GM23248 (cell line): Measurements from ENCODE around the gene KLC1. TPM values are rescaled to one million over a fixed set of nuclear protein-coding genes. Genes with fewer than 3 reads are reported as not detected.
"Not testable (repeated sequence)": the region's sequence is repeated elsewhere in the genome, so short reads cannot be mapped to it uniquely, and the experiment has no call there.

Experiments
- DNase-seq: peaks from one replicate; pipeline ENCODE4 v3.0.0-alpha.2; 2015
- H2AFZ ChIP-seq: fragments of 200-600 bp; sonication (generic); 2 replicates; pipeline ENCODE4 v1.6.1; 2016; ENCODE audit warnings: antibody characterized with exemption
- H3F3A ChIP-seq: fragments of 200-600 bp; sonication (generic); 2 replicates; pipeline ENCODE4 v1.6.1; 2016; ENCODE audit warnings: mild to moderate bottlenecking, antibody characterized with exemption, mixed run types; ENCODE audit not compliant: insufficient read depth
- H3K27ac ChIP-seq: fragments of 200-600 bp; sonication (generic); 2 replicates; pipeline ENCODE4 v1.5.1; 2016; ENCODE audit warnings: mild to moderate bottlenecking
- H3K27me3 ChIP-seq: fragments of 200-600 bp; sonication (generic); replicated peaks from 2 replicates; pipeline ENCODE4 v1.6.1; 2016; ENCODE audit warnings: mild to moderate bottlenecking; ENCODE audit not compliant: insufficient read depth
- H3K36me3 ChIP-seq: fragments of 200-600 bp; sonication (generic); 2 replicates; pipeline ENCODE4 v1.6.1; 2016; ENCODE audit warnings: low read depth, mild to moderate bottlenecking
- H3K4me1 ChIP-seq: fragments of 200-600 bp; sonication (generic); 2 replicates; pipeline ENCODE4 v1.6.1; 2016; ENCODE audit warnings: mild to moderate bottlenecking; ENCODE audit not compliant: insufficient read depth
- H3K4me2 ChIP-seq: fragments of 200-600 bp; sonication (generic); one replicate; pipeline ENCODE4 v1.6.1; 2016; ENCODE audit warnings: mild to moderate bottlenecking; ENCODE audit not compliant: unreplicated experiment
- H3K4me3 ChIP-seq: fragments of 200-600 bp; sonication (generic); 2 replicates; pipeline ENCODE4 v1.5.1; 2016; ENCODE audit warnings: mild to moderate bottlenecking
- H3K79me2 ChIP-seq: fragments of 200-600 bp; sonication (generic); 2 replicates; pipeline ENCODE4 v1.6.1; 2016; ENCODE audit warnings: mild to moderate bottlenecking; ENCODE audit not compliant: insufficient read depth
- H3K9ac ChIP-seq: fragments of 200-600 bp; sonication (generic); 2 replicates; pipeline ENCODE4 v1.6.1; 2016; ENCODE audit warnings: mild to moderate bottlenecking
- H3K9me2 ChIP-seq: fragments of 200-600 bp; sonication (generic); 2 replicates; pipeline ENCODE4 v1.6.1; 2016; ENCODE audit warnings: mixed run types, mild to moderate bottlenecking, moderate library complexity; ENCODE audit not compliant: insufficient read depth
- H3K9me3 ChIP-seq: fragments of 200-600 bp; sonication (generic); one replicate; pipeline ENCODE4 v1.6.1; 2017; ENCODE audit warnings: low read depth
- H4K20me1 ChIP-seq: fragments of 200-600 bp; sonication (generic); 2 replicates; pipeline ENCODE4 v1.6.0; 2016; ENCODE audit not compliant: insufficient read depth
- EZH2 ChIP-seq: fragments of 200-600 bp; sonication (generic); IDR thresholded peaks from 2 replicates; pipeline ENCODE4 v1.6.1; 2018; ENCODE audit warnings: antibody characterized with exemption, mild to moderate bottlenecking; ENCODE audit not compliant: insufficient read depth, poor library complexity, severe bottlenecking
- EZH2phosphoT487 ChIP-seq: fragments of 200-600 bp; sonication (generic); IDR thresholded peaks from 2 replicates; pipeline ENCODE4 v1.6.1; 2018; ENCODE audit warnings: antibody characterized with exemption, moderate library complexity, mild to moderate bottlenecking, low read depth; ENCODE audit not compliant: insufficient read depth
- WGBS, 2 experiments: methylation state at CpG; one replicate each; pipeline ENCODE4 v1.1.6; 2015 to 2017; ENCODE audit warnings: low lambda C conversion rate in 2 of 2, low coverage in 1 of 2; ENCODE audit errors: missing lambda C conversion rate in 2 of 2; 5-methylcytosine and 5-hydroxymethylcytosine counted together
- in situ Hi-C: fragments of 300-500 bp; cut with MboI; formaldehyde crosslinking; loops from 2 replicates; pipeline ENCODE4 v1.15.0; 2020
- polyA plus RNA-seq: library from polyadenylated mRNA; unstranded; fragments of >200 nt; fragmentation: Nextera tagmentation; extraction: Ambion mirVana; gene quantifications from 2 replicates; pipeline ENCODE4 v1.2.1, GENCODE V29; 2016
- total RNA-seq: library from RNA; depleted of rRNA; stranded (reverse); fragments of >200 nt; shearing (Covaris generic); gene quantifications from 2 replicates; pipeline ENCODE4 v1.2.3, GENCODE V29; 2014

Gene KLC1
- total and polyA plus RNA-seq, 2 experiments from 2014 or later, result 184 to 410 TPM

GRCh38 chr14:103650213-103650612 is 21.2 kb downstream of the KLC1 start:
- Histone ChIP-seq H3K4me1 (peaks cover 32% of the 10 kb centered on the region), H3K9me2 (no peaks in the 10 kb centered on the region), H3K27ac (peak overlapping the region; percentile 11; the same call in 1 of the 2 replicates), H3K9ac (no peak overlapping the region), H3K4me3 (no peak overlapping the region), H3K4me2 (no peak overlapping the region), H2AFZ (no peak overlapping the region), H4K20me1 (peaks cover 25% of the 10 kb centered on the region; the same call in 1 of the 2 replicates), H3K79me2 (peaks cover 100% of the 10 kb centered on the region), H3K27me3 (no peaks in the 10 kb centered on the region), H3K9me3 (no peaks in the 10 kb centered on the region), H3K36me3 (peaks cover 9% of the 10 kb centered on the region), H3F3A (peaks cover 28% of the 10 kb centered on the region)
- WGBS, 2 experiments, result 52 to 54% methylated on average over 4 of the region's 4 CpGs
- in situ Hi-C loops, result no loop called here
- peak; percentile 62 for DNase-seq
- TF ChIP-seq EZH2phosphoT487 (no peak), EZH2 (no peak)

GRCh38 chr14:103651585-103651984 is 22.6 kb downstream of the KLC1 start:
- 90 to 92% methylated on average over 7 of the region's 7 CpGs for WGBS, 2 experiments
- TF ChIP-seq EZH2phosphoT487, result no peak
- TF ChIP-seq EZH2, result no peak
- Histone ChIP-seq H3F3A (peaks cover 34% of the 10 kb centered on the region), H3K4me2 (no peak overlapping the region), H2AFZ (no peak overlapping the region), H4K20me1 (peaks cover 23% of the 10 kb centered on the region; the same call in 1 of the 2 replicates), H3K27me3 (no peaks in the 10 kb centered on the region), H3K27ac (peak overlapping the region; percentile 88; the same call in 1 of the 2 replicates), H3K9me2 (no peaks in the 10 kb centered on the region), H3K4me3 (no peak overlapping the region), H3K36me3 (peaks cover 22% of the 10 kb centered on the region), H3K4me1 (peaks cover 44% of the 10 kb centered on the region), H3K9me3 (no peaks in the 10 kb centered on the region), H3K79me2 (peaks cover 100% of the 10 kb centered on the region), H3K9ac (no peak overlapping the region)
- in situ Hi-C loops, result no loop called here
- no peak for DNase-seq

- Histone ChIP-seq H3K36me3 (peaks cover 30% of the 10 kb centered on the region), H4K20me1 (peaks cover 25% of the 10 kb centered on the region; the same call in 1 of the 2 replicates), H3K9me2 (no peaks in the 10 kb centered on the region), H3K27ac (peak overlapping the region; percentile 88), H3K4me3 (no peak overlapping the region), H3K79me2 (peaks cover 98% of the 10 kb centered on the region), H3K4me1 (peaks cover 55% of the 10 kb centered on the region), H3K9me3 (no peaks in the 10 kb centered on the region), H3K27me3 (no peaks in the 10 kb centered on the region), H2AFZ (no peak overlapping the region), H3F3A (peaks cover 45% of the 10 kb centered on the region), H3K9ac (peak overlapping the region; percentile 40; the same call in 1 of the 2 replicates), H3K4me2 (peak overlapping the region; percentile 43)
- no peak for TF ChIP-seq EZH2phosphoT487
- no peak for TF ChIP-seq EZH2
- in situ Hi-C loops, result no loop called here
- no peak for DNase-seq
- 84 to 87% methylated on average over 3 of the region's 3 CpGs for WGBS, 2 experiments
Measured at GRCh38 chr14:103652806-103653205, 23.8 kb downstream of the KLC1 start.

GRCh38 chr14:103653336-103653735 is 24.3 kb downstream of the KLC1 start:
- 24% methylated on average over 10 of the region's 10 CpGs for WGBS, 2 experiments
- H4K20me1 ChIP-seq, result peaks cover 25% of the 10 kb centered on the region; the same call in 1 of the 2 replicates
- H3K4me1 ChIP-seq, result peaks cover 60% of the 10 kb centered on the region
- H3K9me3 ChIP-seq, H2AFZ ChIP-seq, H3K9me2 ChIP-seq, in situ Hi-C loops, H3K27me3 ChIP-seq: not testable (repeated sequence)
- peaks cover 98% of the 10 kb centered on the region for H3K79me2 ChIP-seq
- H3K4me3 ChIP-seq, result 0 out of 2 replicates have a peak overlapping the region, but pooled peaks have one; percentile 5
- peak overlapping the region; percentile 43 for H3K4me2 ChIP-seq
- peak; percentile 38 for DNase-seq
- peaks cover 34% of the 10 kb centered on the region for H3K36me3 ChIP-seq
- H3K9ac ChIP-seq, result peak overlapping the region; percentile 40
- peaks cover 50% of the 10 kb centered on the region for H3F3A ChIP-seq
- peak overlapping the region; percentile 88 for H3K27ac ChIP-seq
